ENCODE results near the gene THSD7A. TPM values are rescaled to one million over a fixed set of nuclear protein-coding genes. Genes with fewer than 3 reads are reported as not detected.

Gene THSD7A
- total and polyA plus RNA-seq, 2 of the 8 experiments (the other 6 are each of a cell fraction or from before 2014, with no cell fraction given) = 0.44 to 1.2 TPM

DNA sequence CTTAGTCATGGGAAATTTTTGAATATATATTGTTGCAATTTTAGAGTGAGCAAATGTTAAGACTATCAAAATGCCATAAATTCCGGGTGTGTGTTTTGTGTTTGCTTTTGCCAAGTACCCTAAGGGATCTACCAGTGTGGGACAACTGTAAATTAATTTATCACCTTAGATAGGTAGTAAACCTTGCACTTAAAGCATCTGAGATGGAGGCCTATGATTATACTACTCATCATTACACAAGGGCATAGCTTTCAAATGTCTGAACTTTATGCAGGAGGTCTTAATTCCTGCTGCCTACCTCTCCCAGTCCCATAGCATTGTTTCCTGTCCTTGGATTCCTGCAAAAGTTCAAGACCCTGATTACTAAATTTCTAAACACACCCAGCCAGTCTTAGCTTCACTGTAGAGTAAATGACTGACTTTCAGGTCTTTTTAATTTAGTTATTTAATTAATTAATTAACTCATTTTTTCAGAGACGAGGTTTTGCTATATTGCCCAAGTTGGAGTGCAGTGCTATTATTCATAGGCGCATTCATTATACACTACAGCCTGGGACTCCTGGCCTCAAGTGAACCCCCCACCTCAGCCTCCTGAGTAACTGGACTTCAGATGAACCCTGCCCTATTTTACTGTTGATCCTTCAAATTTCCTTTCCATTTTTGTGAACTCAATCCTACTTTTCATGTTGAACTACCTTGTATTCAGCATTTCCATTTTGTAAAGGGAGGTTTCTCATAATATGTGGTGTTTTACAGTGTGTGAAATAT lies 47.0 kb downstream of the THSD7A start (continued):
- TF ChIP-seq ZNF274 (IDR thresholded peaks at IDR 0.05; ENCODE audit: borderline replicate concordance, extremely low read depth, low read length) = no peak
- TF ChIP-seq EP300 (IDR thresholded peaks at IDR 0.05; ENCODE audit: borderline replicate concordance in 1 of 2, low read depth in 2 of 2, low read length in 2 of 2) = no peak
- no peak for TF ChIP-seq POLR2AphosphoS5 (IDR thresholded peaks at IDR 0.05; ENCODE audit: low read depth, low read length)
- TF ChIP-seq POU5F1 (IDR thresholded peaks at IDR 0.05; ENCODE audit: low read depth, low read length) = no peak
- no peak for TF ChIP-seq CEBPB (IDR thresholded peaks at IDR 0.05; ENCODE audit: low read depth, low read length)
- no peak for TF ChIP-seq EGR1 (IDR thresholded peaks at IDR 0.05; ENCODE audit: borderline replicate concordance, low read depth, low read length)
- TF ChIP-seq GABPA (IDR thresholded peaks at IDR 0.05; ENCODE audit: borderline replicate concordance, insufficient read depth, low read length) = no peak
- no peak for TF ChIP-seq TAF1 (IDR thresholded peaks at IDR 0.05; ENCODE audit: low read depth, low read length)

All from H1 (cell line).